ENCODE results near the gene XAB2. TPM values are rescaled to one million over a fixed set of nuclear protein-coding genes. Genes with fewer than 3 reads are reported as not detected.

The XAB2 gene
- total and polyA plus RNA-seq, 10 donors = 31.8 to 52.2 (median 42.7) TPM

GRCh38 chr19:7612282-7613274, 16.8 kb downstream of the XAB2 start:
- intact Hi-C loops (cut with DNase I; ENCODE audit: low total_unique reads) = no loop called here
- H3K4me1 ChIP-seq = peaks cover 0 to 4% (median under 1%) of the 10 kb centered on the region in 6 donors
- no peak for DNase-seq
- peaks cover 0 to 6% (median 0%) of the 10 kb centered on the region in 6 donors for H3K36me3 ChIP-seq
- H3K27ac ChIP-seq = no peak overlapping the region
- H3K4me3 ChIP-seq = no peak overlapping the region
- H3K9me3 ChIP-seq = no peaks in the 10 kb centered on the region
- TF ChIP-seq POLR2AphosphoS5 (IDR thresholded peaks at IDR 0.05) (no peak), POLR2A (IDR thresholded peaks at IDR 0.05) (no peak), CTCF (IDR thresholded peaks at IDR 0.05 in 8 of 11, conservative IDR thresholded peaks at IDR 0.05 in 3 of 11) (no peak)
- no peaks in the 10 kb centered on the region for H3K27me3 ChIP-seq (replicated peaks in 1 of 7)
- 92 to 94% (median 92%) methylated on average over 45 to 81 of the region's 81 CpGs for WGBS, 5 donors

GRCh38 chr19:7611541-7612279, 17.6 kb downstream of the XAB2 start:
- Histone ChIP-seq H3K27me3 (replicated peaks in 1 of 7) (peaks cover 0 to 9% (median 0%) of the 10 kb centered on the region in 7 donors), H3K4me1 (no peaks in the 10 kb centered on the region), H3K27ac (no peak overlapping the region), H3K9me3 (no peaks in the 10 kb centered on the region), H3K36me3 (no peaks in the 10 kb centered on the region), H3K4me3 (no peak overlapping the region)
- intact Hi-C loops (cut with DNase I; ENCODE audit: low total_unique reads) = no loop called here
- 87 to 90% (median 88%) methylated on average over 19 to 41 of the region's 41 CpGs for WGBS, 5 donors
- TF ChIP-seq POLR2AphosphoS5 (IDR thresholded peaks at IDR 0.05) = no peak
- no peak for TF ChIP-seq POLR2A (IDR thresholded peaks at IDR 0.05)
- no peak for TF ChIP-seq CTCF (IDR thresholded peaks at IDR 0.05 in 8 of 11, conservative IDR thresholded peaks at IDR 0.05 in 3 of 11)
- no peak for DNase-seq

- 73 to 89% (median 81%) methylated on average over 20 to 31 of the region's 31 CpGs for WGBS, 5 donors
- Histone ChIP-seq H3K36me3 (no peaks in the 10 kb centered on the region), H3K4me3 (no peak overlapping the region), H3K9me3 (no peaks in the 10 kb centered on the region), H3K27ac (no peak overlapping the region), H3K4me1 (no peaks in the 10 kb centered on the region), H3K27me3 (replicated peaks in 1 of 7) (peaks cover 0 to 16% (median 0%) of the 10 kb centered on the region in 7 donors)
- no peak for DNase-seq
- intact Hi-C loops (cut with DNase I; ENCODE audit: low total_unique reads) = no loop called here
- no peak for TF ChIP-seq CTCF (IDR thresholded peaks at IDR 0.05 in 8 of 11, conservative IDR thresholded peaks at IDR 0.05 in 3 of 11)
- no peak for TF ChIP-seq POLR2A (IDR thresholded peaks at IDR 0.05)
- TF ChIP-seq POLR2AphosphoS5 (IDR thresholded peaks at IDR 0.05) = no peak
Observed at GRCh38 chr19:7610491-7611240, 18.7 kb downstream of the XAB2 start.
